ENCODE data around the gene B9D1. TPM values are rescaled to one million over a fixed set of nuclear protein-coding genes. Genes with fewer than 3 reads are reported as not detected.

The B9D1 gene
- total RNA-seq, 3 donors from 2014 or later (not counting 1 experiment from before 2014, with no cell fraction given) = 3.1 to 7.5 (median 3.7) TPM

DNA sequence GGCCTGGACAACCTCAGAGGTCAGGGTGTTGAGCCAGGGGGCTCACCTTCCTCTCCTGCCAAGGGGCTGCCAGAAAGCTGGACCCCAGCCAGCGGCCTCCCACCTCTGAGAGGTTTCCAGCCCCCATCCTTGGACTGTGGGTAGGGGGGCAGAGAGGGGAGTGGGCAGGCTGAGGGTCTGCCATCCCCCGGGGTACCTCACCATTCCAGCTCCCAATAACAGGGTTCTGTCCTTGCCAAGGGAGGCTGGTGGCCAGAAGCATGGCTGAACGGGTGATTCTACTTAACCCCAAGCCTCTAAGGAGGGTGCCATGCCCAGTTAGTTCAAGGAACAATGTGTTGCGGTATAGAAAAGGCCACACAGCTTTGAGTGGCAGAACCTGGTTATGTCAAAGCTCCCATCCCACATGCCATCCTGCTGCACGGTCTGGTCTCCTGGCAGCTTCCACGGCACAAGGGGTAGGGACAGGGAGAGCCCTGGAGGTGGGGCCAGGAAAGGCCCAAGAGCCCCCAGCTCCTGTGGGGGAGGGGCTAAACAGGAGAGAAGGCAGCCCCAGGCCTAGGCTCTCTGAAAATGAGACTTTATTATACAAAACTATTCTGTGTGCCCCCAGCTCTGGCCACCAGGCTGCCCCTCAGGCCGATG is 19.8 kb downstream of the B9D1 start:
- H3K4me3 ChIP-seq (ENCODE audit: low read length) = no peak overlapping the region
- Mint-ChIP-seq H3K4me1 (no peaks in the 10 kb centered on the region), H3K27me3 (ENCODE audit: low read depth in 2 of 2) (peaks cover 0 to 3% of the 10 kb centered on the region in 2 donors), H3K9me3 (no peaks in the 10 kb centered on the region), H3K4me3 (no peak overlapping the region), H3K27ac (no peak overlapping the region), H3K36me3 (no peaks in the 10 kb centered on the region)
- H3K36me3 ChIP-seq (ENCODE audit: control insufficient read depth, insufficient read depth, low read length) = no peaks in the 10 kb centered on the region
- H3K27ac ChIP-seq (ENCODE audit: low read length) = no peak overlapping the region
- H3K27me3 ChIP-seq (ENCODE audit: control insufficient read depth, insufficient read depth, low read length) = no peaks in the 10 kb centered on the region
- DNase-seq (no peak), ATAC-seq (no peak)
- no peaks in the 10 kb centered on the region for H3K9me3 ChIP-seq (ENCODE audit: control insufficient read depth, insufficient read depth, low read length)
- H3K4me1 ChIP-seq (ENCODE audit: control insufficient read depth, insufficient read depth, low read length) = no peaks in the 10 kb centered on the region
- TF ChIP-seq, protein P1, sequence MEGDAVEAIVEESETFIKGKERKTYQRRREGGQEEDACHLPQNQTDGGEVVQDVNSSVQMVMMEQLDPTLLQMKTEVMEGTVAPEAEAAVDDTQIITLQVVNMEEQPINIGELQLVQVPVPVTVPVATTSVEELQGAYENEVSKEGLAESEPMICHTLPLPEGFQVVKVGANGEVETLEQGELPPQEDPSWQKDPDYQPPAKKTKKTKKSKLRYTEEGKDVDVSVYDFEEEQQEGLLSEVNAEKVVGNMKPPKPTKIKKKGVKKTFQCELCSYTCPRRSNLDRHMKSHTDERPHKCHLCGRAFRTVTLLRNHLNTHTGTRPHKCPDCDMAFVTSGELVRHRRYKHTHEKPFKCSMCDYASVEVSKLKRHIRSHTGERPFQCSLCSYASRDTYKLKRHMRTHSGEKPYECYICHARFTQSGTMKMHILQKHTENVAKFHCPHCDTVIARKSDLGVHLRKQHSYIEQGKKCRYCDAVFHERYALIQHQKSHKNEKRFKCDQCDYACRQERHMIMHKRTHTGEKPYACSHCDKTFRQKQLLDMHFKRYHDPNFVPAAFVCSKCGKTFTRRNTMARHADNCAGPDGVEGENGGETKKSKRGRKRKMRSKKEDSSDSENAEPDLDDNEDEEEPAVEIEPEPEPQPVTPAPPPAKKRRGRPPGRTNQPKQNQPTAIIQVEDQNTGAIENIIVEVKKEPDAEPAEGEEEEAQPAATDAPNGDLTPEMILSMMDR (IDR thresholded peaks at IDR 0.05) = no peak
- WGBS (ENCODE audit: insufficient coverage) = 91% methylated on average over 6 of the region's 7 CpGs
- intact Hi-C loops (cut with micrococcal nuclease) = no loop called here

- Mint-ChIP-seq H3K27ac (no peak overlapping the region), H3K4me3 (no peak overlapping the region), H3K36me3 (no peaks in the 10 kb centered on the region), H3K9me3 (no peaks in the 10 kb centered on the region), H3K27me3 (ENCODE audit: low read depth in 2 of 2) (peaks cover 0 to 6% of the 10 kb centered on the region in 2 donors), H3K4me1 (no peaks in the 10 kb centered on the region)
- intact Hi-C loops (cut with micrococcal nuclease) = no loop called here
- H3K4me1 ChIP-seq (ENCODE audit: control insufficient read depth, insufficient read depth, low read length) = no peaks in the 10 kb centered on the region
- 84% methylated on average over 20 of the region's 20 CpGs for WGBS (ENCODE audit: insufficient coverage)
- no peak overlapping the region for H3K27ac ChIP-seq (ENCODE audit: low read length)
- no peaks in the 10 kb centered on the region for H3K9me3 ChIP-seq (ENCODE audit: control insufficient read depth, insufficient read depth, low read length)
- ATAC-seq (no peak), DNase-seq (no peak)
- no peaks in the 10 kb centered on the region for H3K36me3 ChIP-seq (ENCODE audit: control insufficient read depth, insufficient read depth, low read length)
- no peak overlapping the region for H3K4me3 ChIP-seq (ENCODE audit: low read length)
- TF ChIP-seq, protein P1 (IDR thresholded peaks at IDR 0.05) = no peak
- no peaks in the 10 kb centered on the region for H3K27me3 ChIP-seq (ENCODE audit: control insufficient read depth, insufficient read depth, low read length)
Measured at GRCh38 chr17:19341641-19342610, 20.6 kb downstream of the B9D1 start.

- intact Hi-C loops (cut with micrococcal nuclease) = no loop called here
- no peaks in the 10 kb centered on the region for H3K36me3 Mint-ChIP-seq
- no peak overlapping the region for H3K27ac ChIP-seq (ENCODE audit: low read length)
- H3K4me1 Mint-ChIP-seq = no peaks in the 10 kb centered on the region
- H3K27ac Mint-ChIP-seq = no peak overlapping the region
- DNase-seq (no peak), ATAC-seq (no peak)
- H3K9me3 ChIP-seq (ENCODE audit: control insufficient read depth, insufficient read depth, low read length) = no peaks in the 10 kb centered on the region
- no peaks in the 10 kb centered on the region for H3K27me3 ChIP-seq (ENCODE audit: control insufficient read depth, insufficient read depth, low read length)
- H3K4me1 ChIP-seq (ENCODE audit: control insufficient read depth, insufficient read depth, low read length) = no peaks in the 10 kb centered on the region
- WGBS (ENCODE audit: insufficient coverage) = 76% methylated on average over 7 of the region's 7 CpGs
- TF ChIP-seq, protein P1 (IDR thresholded peaks at IDR 0.05) = no peak
- peaks cover 0 to 6% of the 10 kb centered on the region in 2 donors for H3K27me3 Mint-ChIP-seq (ENCODE audit: low read depth in 2 of 2)
- H3K36me3 ChIP-seq (ENCODE audit: control insufficient read depth, insufficient read depth, low read length) = no peaks in the 10 kb centered on the region
- H3K9me3 Mint-ChIP-seq = no peaks in the 10 kb centered on the region
- no peak overlapping the region for H3K4me3 ChIP-seq (ENCODE audit: low read length)
- H3K4me3 Mint-ChIP-seq = no peak overlapping the region
Measured at GRCh38 chr17:19341211-19341631, 21.3 kb downstream of the B9D1 start.

Data from natural killer cell (primary cell).